PC-3 (cell line): ENCODE measurements around the gene TNS3. TPM values are rescaled to one million over a fixed set of nuclear protein-coding genes. Genes with fewer than 3 reads are reported as not detected.

Experiments used
- ATAC-seq: fragments of 200-7000 bp; cut with Tn5 transposase; 2 replicates; pipeline ENCODE4 v1.9.1; 2020; ENCODE audit warnings: mild to moderate bottlenecking, moderate library complexity
- BruUV-seq: library from RNA; stranded (reverse); fragments of 400-500 nt; replicated peaks from 2 replicates; lab custom pipeline; 2021; lab: Mats Ljungman, UMichigan
- CTCF ChIA-PET: fragments of 300-600 bp; sonication (Branson Sonifier 250); formaldehyde crosslinking; loops from one replicate; lab custom pipeline; 2022; ENCODE audit warnings: antibody characterized with exemption; lab: Charles Lee
- POLR2A ChIA-PET: fragments of 300-600 bp; sonication (Branson Sonifier 250); formaldehyde crosslinking; loops from one replicate; lab custom pipeline; 2022; ENCODE audit warnings: antibody characterized with exemption; ENCODE audit not compliant: unreplicated experiment; lab: Charles Lee
- DNase-seq: peaks from one replicate; pipeline ENCODE4 v3.0.0-alpha.2; 2015
- H2AFZ ChIP-seq: fragments of 300-600 bp; sonication (generic); 2 replicates; pipeline ENCODE4 v1.6.0; 2016; ENCODE audit warnings: antibody characterized with exemption, low read length
- H3F3A ChIP-seq: fragments of 300-600 bp; sonication (generic); one replicate; pipeline ENCODE4 v1.6.0; 2017; ENCODE audit warnings: antibody characterized with exemption, low read length, control low read depth, mild to moderate bottlenecking; ENCODE audit not compliant: unreplicated experiment
- H3K27ac ChIP-seq: fragments of 300-600 bp; sonication (generic); 2 replicates; pipeline ENCODE4 v1.5.1; 2016; ENCODE audit warnings: mild to moderate bottlenecking, low read length
- H3K27me3 ChIP-seq: fragments of 300-600 bp; sonication (generic); 2 replicates; pipeline ENCODE4 v1.6.1; 2016; ENCODE audit warnings: low read length, mixed read lengths
- H3K36me3 ChIP-seq: fragments of 300-600 bp; sonication (generic); 2 replicates; pipeline ENCODE4 v1.6.1; 2016; ENCODE audit warnings: low read depth, mixed run types, low read length, mixed read lengths
- H3K4me1 ChIP-seq: fragments of 300-600 bp; sonication (generic); 2 replicates; pipeline ENCODE4 v1.5.1; 2016; ENCODE audit warnings: low read length; ENCODE audit not compliant: insufficient read depth
- H3K4me2 ChIP-seq: fragments of 300-600 bp; sonication (generic); 2 replicates; pipeline ENCODE4 v1.6.0; 2016; ENCODE audit warnings: low read length
- H3K4me3 ChIP-seq: fragments of 300-600 bp; sonication (generic); 2 replicates; pipeline ENCODE4 v1.5.1; 2016; ENCODE audit warnings: mild to moderate bottlenecking, low read length, mixed read lengths
- H3K79me2 ChIP-seq: fragments of 300-600 bp; sonication (generic); 2 replicates; pipeline ENCODE4 v1.6.1; 2017; ENCODE audit warnings: low read length, mixed read lengths
- H3K9ac ChIP-seq: fragments of 300-600 bp; sonication (generic); 2 replicates; pipeline ENCODE4 v1.6.0; 2016; ENCODE audit warnings: mild to moderate bottlenecking, low read length
- H3K9me2 ChIP-seq: fragments of 300-600 bp; sonication (generic); replicated peaks from 2 replicates; pipeline ENCODE4 v1.6.1; 2016; ENCODE audit warnings: mixed run types, low read length, mixed read lengths
- H3K9me3 ChIP-seq: fragments of 300-600 bp; sonication (generic); 2 replicates; pipeline ENCODE4 v1.6.1; 2016; ENCODE audit warnings: low read length, mixed read lengths
- H4K20me1 ChIP-seq: fragments of 300-600 bp; sonication (generic); 2 replicates; pipeline ENCODE4 v1.6.1; 2016; ENCODE audit warnings: low read length, mixed read lengths
- EZH2 ChIP-seq: fragments of 300-600 bp; sonication (generic); IDR thresholded peaks from one replicate; pipeline ENCODE4 v1.6.1; 2017; ENCODE audit warnings: antibody characterized with exemption, mild to moderate bottlenecking, low read length; ENCODE audit not compliant: unreplicated experiment
- EZH2phosphoT487 ChIP-seq: fragments of 300-600 bp; sonication (generic); IDR thresholded peaks from 2 replicates; pipeline ENCODE4 v1.6.1; 2018; ENCODE audit warnings: mild to moderate bottlenecking, antibody characterized with exemption, low read length, borderline replicate concordance
- intact Hi-C: fragments of 100-400 bp; cut with micrococcal nuclease; formaldehyde crosslinking; loops from 2 replicates; pipeline ENCODE4 v1.9.0; 2023
- total RNA-seq: library from RNA; depleted of rRNA; stranded (reverse); fragments of >200 nt; gene quantifications from 2 replicates; pipeline ENCODE4 v1.2.3, GENCODE V29; 2014
- TF ChIP-seq, protein P1 (sequence below): fragments of 300-600 bp; sonication (generic); conservative IDR thresholded peaks from 2 replicates; pipeline ENCODE4 v1.5.1; 2017; ENCODE audit warnings: antibody characterized with exemption, low read depth, mild to moderate bottlenecking, low read length

TNS3 gene
- total RNA-seq, 1 experiment from 2014 or later = 72.3 TPM

DNA sequence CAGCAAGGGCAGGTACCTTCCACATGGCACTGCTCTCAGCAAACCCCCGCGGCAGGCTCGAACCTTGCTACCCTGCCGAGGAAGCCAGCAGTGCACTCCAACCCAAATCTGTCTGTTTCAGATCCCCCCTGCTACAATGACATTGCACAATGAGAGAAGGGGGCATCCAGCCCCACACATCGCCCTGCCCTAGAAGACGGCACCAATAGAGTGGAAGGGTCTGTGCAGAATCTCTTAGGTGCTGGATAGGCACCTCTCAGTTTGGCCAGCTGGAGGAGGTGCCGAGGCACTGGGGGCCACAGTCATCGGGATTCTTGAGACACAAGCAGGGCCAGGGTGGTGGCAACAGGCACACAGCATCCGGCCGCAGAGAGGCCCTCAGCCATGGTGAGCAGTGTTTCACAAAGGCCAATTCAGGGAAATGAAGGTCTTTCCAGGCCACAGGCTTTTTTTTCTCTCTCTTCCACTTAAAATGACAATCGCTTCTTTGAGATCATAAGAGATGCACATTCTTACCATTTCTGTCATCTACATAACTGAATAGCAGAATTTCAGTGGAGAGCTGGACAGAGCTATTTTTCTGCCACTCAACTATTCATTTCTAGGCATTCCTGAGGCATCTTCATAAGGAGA, 281.3 kb downstream of the TNS3 start:
- Histone ChIP-seq H3K27me3 (no peaks in the 10 kb centered on the region), H3K4me2 (no peak overlapping the region), H3F3A (no peaks in the 10 kb centered on the region), H3K79me2 (no peaks in the 10 kb centered on the region), H3K9me3 (no peaks in the 10 kb centered on the region), H3K36me3 (peaks cover 29% of the 10 kb centered on the region; the same call in 1 of the 2 replicates), H3K4me1 (no peaks in the 10 kb centered on the region), H3K27ac (no peak overlapping the region), H3K9me2 (no peaks in the 10 kb centered on the region), H3K9ac (no peak overlapping the region), H3K4me3 (no peak overlapping the region), H4K20me1 (no peaks in the 10 kb centered on the region), H2AFZ (no peak overlapping the region)
- ATAC-seq (no peak), DNase-seq (no peak)
- POLR2A ChIA-PET = interaction anchor here (0.5 kb wide), 2 partner anchors 35 to 538 kb away, joined by 14 to 18 read pairs; no protein-coding TSS in a partner anchor
- BruUV-seq = no TSS peak
- CTCF ChIA-PET = interaction anchor here (0.5 to 0.7 kb wide), 2 partner anchors 36 to 334 kb away, joined by 5 to 9 read pairs; no protein-coding TSS in a partner anchor
- intact Hi-C loops = no loop called here
- TF ChIP-seq, protein P1, sequence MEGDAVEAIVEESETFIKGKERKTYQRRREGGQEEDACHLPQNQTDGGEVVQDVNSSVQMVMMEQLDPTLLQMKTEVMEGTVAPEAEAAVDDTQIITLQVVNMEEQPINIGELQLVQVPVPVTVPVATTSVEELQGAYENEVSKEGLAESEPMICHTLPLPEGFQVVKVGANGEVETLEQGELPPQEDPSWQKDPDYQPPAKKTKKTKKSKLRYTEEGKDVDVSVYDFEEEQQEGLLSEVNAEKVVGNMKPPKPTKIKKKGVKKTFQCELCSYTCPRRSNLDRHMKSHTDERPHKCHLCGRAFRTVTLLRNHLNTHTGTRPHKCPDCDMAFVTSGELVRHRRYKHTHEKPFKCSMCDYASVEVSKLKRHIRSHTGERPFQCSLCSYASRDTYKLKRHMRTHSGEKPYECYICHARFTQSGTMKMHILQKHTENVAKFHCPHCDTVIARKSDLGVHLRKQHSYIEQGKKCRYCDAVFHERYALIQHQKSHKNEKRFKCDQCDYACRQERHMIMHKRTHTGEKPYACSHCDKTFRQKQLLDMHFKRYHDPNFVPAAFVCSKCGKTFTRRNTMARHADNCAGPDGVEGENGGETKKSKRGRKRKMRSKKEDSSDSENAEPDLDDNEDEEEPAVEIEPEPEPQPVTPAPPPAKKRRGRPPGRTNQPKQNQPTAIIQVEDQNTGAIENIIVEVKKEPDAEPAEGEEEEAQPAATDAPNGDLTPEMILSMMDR = no peak
- TF ChIP-seq EZH2 (no peak), EZH2phosphoT487 (no peak)

DNA sequence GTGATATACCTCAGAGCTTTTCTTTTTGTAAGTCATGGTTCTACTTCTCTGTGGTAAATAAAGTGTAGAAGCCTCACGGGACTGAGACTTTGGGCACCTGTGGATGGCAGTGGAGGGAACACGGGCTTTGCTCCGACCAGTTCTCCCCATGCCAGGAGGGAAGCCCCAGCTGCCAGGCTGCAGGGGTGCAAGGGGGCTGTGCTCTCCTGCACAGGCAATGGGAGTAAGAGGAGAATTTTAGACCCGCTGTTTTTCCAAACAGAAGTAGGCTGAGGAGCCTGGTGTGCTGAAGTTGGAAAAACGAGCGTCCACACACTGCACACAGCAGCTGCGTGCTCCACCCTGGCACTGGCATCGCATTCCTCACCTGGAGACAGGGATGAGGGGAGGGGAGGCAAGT, 282.4 kb downstream of the TNS3 start:
- POLR2A ChIA-PET = no interaction called here
- Histone ChIP-seq H2AFZ (no peak overlapping the region), H4K20me1 (no peaks in the 10 kb centered on the region), H3K79me2 (no peaks in the 10 kb centered on the region), H3K4me2 (no peak overlapping the region), H3K9me3 (no peaks in the 10 kb centered on the region), H3F3A (no peaks in the 10 kb centered on the region), H3K27ac (no peak overlapping the region), H3K4me1 (no peaks in the 10 kb centered on the region), H3K9me2 (no peaks in the 10 kb centered on the region), H3K4me3 (no peak overlapping the region), H3K9ac (no peak overlapping the region), H3K36me3 (peaks cover 24% of the 10 kb centered on the region; the same call in 1 of the 2 replicates), H3K27me3 (no peaks in the 10 kb centered on the region)
- intact Hi-C loops = no loop called here
- no peak for DNase-seq
- CTCF ChIA-PET = no interaction called here
- ATAC-seq = no peak
- no TSS peak for BruUV-seq
- no peak for TF ChIP-seq EZH2
- TF ChIP-seq, protein P1 = no peak
- TF ChIP-seq EZH2phosphoT487 = no peak

DNA sequence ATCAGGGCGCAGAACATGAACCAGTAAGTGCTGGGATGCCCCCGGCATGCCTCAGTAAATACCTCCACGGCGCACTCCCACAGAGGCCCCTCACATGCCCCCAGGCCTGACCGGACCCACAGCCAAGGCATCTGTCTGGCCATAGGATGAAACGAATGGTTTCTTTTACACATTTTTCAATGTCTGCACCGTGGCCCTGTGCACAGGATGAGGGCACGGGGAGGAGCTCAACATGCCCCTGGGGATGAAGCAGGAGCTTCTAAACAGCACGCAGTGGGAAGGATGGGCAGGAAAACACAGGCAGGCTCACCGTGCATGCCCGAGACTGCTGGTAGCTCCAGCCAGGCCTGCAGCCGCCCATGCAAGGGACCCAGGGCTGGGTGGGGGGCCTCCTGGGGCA, 283.3 kb downstream of the TNS3 start:
- intact Hi-C loops = no loop called here
- Histone ChIP-seq H2AFZ (no peak overlapping the region), H3K9me2 (no peaks in the 10 kb centered on the region), H3K9ac (no peak overlapping the region), H3K4me2 (no peak overlapping the region), H3K4me1 (peaks cover 2% of the 10 kb centered on the region; the same call in 1 of the 2 replicates), H3K4me3 (no peak overlapping the region), H4K20me1 (no peaks in the 10 kb centered on the region), H3K9me3 (no peaks in the 10 kb centered on the region), H3K36me3 (peaks cover 27% of the 10 kb centered on the region), H3K27me3 (no peaks in the 10 kb centered on the region), H3K79me2 (no peaks in the 10 kb centered on the region), H3K27ac (no peak overlapping the region), H3F3A (no peaks in the 10 kb centered on the region)
- DNase-seq (no peak), ATAC-seq (no peak)
- TF ChIP-seq EZH2phosphoT487 = no peak
- TF ChIP-seq, protein P1 = no peak
- TF ChIP-seq EZH2 = no peak
- no TSS peak for BruUV-seq
- ChIA-PET POLR2A (no interaction called here), CTCF (interaction anchor here (0.6 kb wide), 1 partner anchor 1017 kb away, joined by 11 read pairs; no protein-coding TSS in a partner anchor)
